Measurements from ENCODE around the gene FAM168A. TPM values are rescaled to one million over a fixed set of nuclear protein-coding genes. Genes with fewer than 3 reads are reported as not detected.

The FAM168A gene
- total RNA-seq, 2 experiments from 2014 or later, result 22.2 to 24.0 TPM

- Mint-ChIP-seq H3K27me3 (no peaks in the 10 kb centered on the region), H3K36me3 (ENCODE audit: low read depth) (peaks cover 11% of the 10 kb centered on the region), H3K4me3 (no peak overlapping the region), H3K27ac (no peak overlapping the region), H3K4me1 (no peaks in the 10 kb centered on the region), H3K9me3 (no peaks in the 10 kb centered on the region)
- DNase-seq, result no peak
- ChIA-PET CTCF (interaction anchor here (0.6 to 5.5 kb wide), 5 partner anchors 9 to 358 kb away, joined by 3 to 32 read pairs (median 5); partner anchors contain the start of gene RAB6A), POLR2A (interaction anchor here (1.4 kb wide), 1 partner anchor 18 kb away, joined by 4 read pairs; no protein-coding TSS in a partner anchor)
These were observed 195.7 kb downstream of the FAM168A start for GRCh38 chr11:73401924-73402833.

- H3K27ac Mint-ChIP-seq, result no peak overlapping the region
- no peaks in the 10 kb centered on the region for H3K4me1 Mint-ChIP-seq
- CTCF ChIA-PET, result interaction anchor here (1.5 to 5.5 kb wide), 4 partner anchors 8 to 259 kb away, joined by 4 to 32 read pairs (median 9); no protein-coding TSS in a partner anchor
- no peaks in the 10 kb centered on the region for H3K27me3 Mint-ChIP-seq
- DNase-seq, result no peak
- no peaks in the 10 kb centered on the region for H3K9me3 Mint-ChIP-seq
- H3K36me3 Mint-ChIP-seq (ENCODE audit: low read depth), result peaks cover 18% of the 10 kb centered on the region
- H3K4me3 Mint-ChIP-seq, result no peak overlapping the region
- POLR2A ChIA-PET, result interaction anchor here (1.4 kb wide), 1 partner anchor 17 kb away, joined by 4 read pairs; no protein-coding TSS in a partner anchor
These were observed 196.5 kb downstream of the FAM168A start for GRCh38 chr11:73401217-73401923.

- CTCF ChIA-PET, result interaction anchor here (1.3 to 5.5 kb wide), 4 partner anchors 10 to 204 kb away, joined by 4 to 32 read pairs (median 4); no protein-coding TSS in a partner anchor
- H3K27ac Mint-ChIP-seq, result no peak overlapping the region
These were observed 197.6 kb downstream of the FAM168A start for GRCh38 chr11:73400293-73400692.

GRCh38 chr11:73399636-73400035 is 198.3 kb downstream of the FAM168A start:
- ChIA-PET CTCF (interaction anchor here (1.3 to 5.5 kb wide), 4 partner anchors 11 to 205 kb away, joined by 4 to 32 read pairs (median 4); no protein-coding TSS in a partner anchor), POLR2A (interaction anchor here (1.1 to 1.3 kb wide), 4 partner anchors 12 to 49 kb away, joined by 3 to 4 read pairs (median 4); no protein-coding TSS in a partner anchor)
- no peak for DNase-seq
- no peaks in the 10 kb centered on the region for H3K4me1 Mint-ChIP-seq
- H3K4me3 Mint-ChIP-seq, result no peak overlapping the region
- peak overlapping the region; percentile 25 for H3K27ac Mint-ChIP-seq
- no peaks in the 10 kb centered on the region for H3K27me3 Mint-ChIP-seq
- H3K9me3 Mint-ChIP-seq, result no peaks in the 10 kb centered on the region
- H3K36me3 Mint-ChIP-seq (ENCODE audit: low read depth), result peaks cover 22% of the 10 kb centered on the region

More at GRCh38 chr11:73400293-73400692, 197.6 kb downstream of the FAM168A start:
- H3K4me1 Mint-ChIP-seq, result no peaks in the 10 kb centered on the region
- no peaks in the 10 kb centered on the region for H3K27me3 Mint-ChIP-seq
- H3K4me3 Mint-ChIP-seq, result no peak overlapping the region
- POLR2A ChIA-PET, result interaction anchor here (1.2 kb wide), 1 partner anchor 13 kb away, joined by 3 read pairs; no protein-coding TSS in a partner anchor
- H3K9me3 Mint-ChIP-seq, result no peaks in the 10 kb centered on the region
- peaks cover 20% of the 10 kb centered on the region for H3K36me3 Mint-ChIP-seq (ENCODE audit: low read depth)
- no peak for DNase-seq

- no peaks in the 10 kb centered on the region for H3K27me3 Mint-ChIP-seq
- no peak for DNase-seq
- H3K27ac Mint-ChIP-seq, result peak overlapping the region; percentile 25
- POLR2A ChIA-PET, result interaction anchor here (0.7 to 1.3 kb wide), 4 partner anchors 12 to 48 kb away, joined by 3 to 4 read pairs (median 4); no protein-coding TSS in a partner anchor
- no peak overlapping the region for H3K4me3 Mint-ChIP-seq
- peaks cover 22% of the 10 kb centered on the region for H3K36me3 Mint-ChIP-seq (ENCODE audit: low read depth)
- H3K4me1 Mint-ChIP-seq, result no peaks in the 10 kb centered on the region
- no peaks in the 10 kb centered on the region for H3K9me3 Mint-ChIP-seq
- CTCF ChIA-PET, result interaction anchor here (1.3 to 5.5 kb wide), 3 partner anchors 11 to 92 kb away, joined by 4 to 32 read pairs (median 4); no protein-coding TSS in a partner anchor
These were observed 198.7 kb downstream of the FAM168A start for GRCh38 chr11:73399159-73399590.

GRCh38 chr11:73398721-73399120 is 199.2 kb downstream of the FAM168A start:
- H3K4me1 Mint-ChIP-seq, result no peaks in the 10 kb centered on the region
- no peak for DNase-seq
- H3K4me3 Mint-ChIP-seq, result no peak overlapping the region
- no peak overlapping the region for H3K27ac Mint-ChIP-seq
- ChIA-PET POLR2A (interaction anchor here (0.7 to 1.3 kb wide), 3 partner anchors 11 to 48 kb away, joined by 3 to 4 read pairs (median 3); no protein-coding TSS in a partner anchor), CTCF (interaction anchor here (1.3 to 5.5 kb wide), 3 partner anchors 47 to 92 kb away, joined by 4 to 32 read pairs (median 7); no protein-coding TSS in a partner anchor)
- no peaks in the 10 kb centered on the region for H3K9me3 Mint-ChIP-seq
- no peaks in the 10 kb centered on the region for H3K27me3 Mint-ChIP-seq
- peaks cover 24% of the 10 kb centered on the region for H3K36me3 Mint-ChIP-seq (ENCODE audit: low read depth)

- no peak for DNase-seq
- peak overlapping the region; percentile 16 for H3K27ac Mint-ChIP-seq
- H3K4me1 Mint-ChIP-seq, result peaks cover 2% of the 10 kb centered on the region
- CTCF ChIA-PET, result interaction anchor here (2.4 kb wide), 1 partner anchor 49 kb away, joined by 7 read pairs; no protein-coding TSS in a partner anchor
- POLR2A ChIA-PET, result no interaction called here
- peaks cover 26% of the 10 kb centered on the region for H3K36me3 Mint-ChIP-seq (ENCODE audit: low read depth)
- no peaks in the 10 kb centered on the region for H3K27me3 Mint-ChIP-seq
- H3K4me3 Mint-ChIP-seq, result no peak overlapping the region
- H3K9me3 Mint-ChIP-seq, result no peaks in the 10 kb centered on the region
These were observed 199.8 kb downstream of the FAM168A start for GRCh38 chr11:73398132-73398526.

GRCh38 chr11:73397468-73398131 is 200.3 kb downstream of the FAM168A start:
- POLR2A ChIA-PET, result interaction anchor here (1.5 to 2.1 kb wide), 3 partner anchors 8 to 47 kb away, joined by 3 to 5 read pairs (median 4); no protein-coding TSS in a partner anchor
- Mint-ChIP-seq H3K27me3 (no peaks in the 10 kb centered on the region), H3K9me3 (no peaks in the 10 kb centered on the region), H3K4me3 (no peak overlapping the region), H3K4me1 (peaks cover 2% of the 10 kb centered on the region), H3K36me3 (ENCODE audit: low read depth) (peaks cover 26% of the 10 kb centered on the region), H3K27ac (peak overlapping the region; percentile 16)
- CTCF ChIA-PET, result interaction anchor here (1.4 to 2.4 kb wide), 4 partner anchors 13 to 103 kb away, joined by 5 to 20 read pairs (median 8); no protein-coding TSS in a partner anchor
- no peak for DNase-seq

- Mint-ChIP-seq H3K9me3 (no peaks in the 10 kb centered on the region), H3K27ac (peak overlapping the region; percentile 45), H3K4me1 (peaks cover 2% of the 10 kb centered on the region), H3K27me3 (no peaks in the 10 kb centered on the region), H3K4me3 (no peak overlapping the region), H3K36me3 (ENCODE audit: low read depth) (peaks cover 26% of the 10 kb centered on the region)
- no peak for DNase-seq
- ChIA-PET CTCF (interaction anchor here (1.0 to 2.4 kb wide), 5 partner anchors 12 to 102 kb away, joined by 3 to 20 read pairs (median 7); no protein-coding TSS in a partner anchor), POLR2A (interaction anchor here (0.9 to 2.1 kb wide), 5 partner anchors 9 to 46 kb away, joined by 3 to 5 read pairs (median 3); no protein-coding TSS in a partner anchor)
These were observed 200.9 kb downstream of the FAM168A start for GRCh38 chr11:73396985-73397384.

GRCh38 chr11:73396251-73396930 is 201.5 kb downstream of the FAM168A start:
- Mint-ChIP-seq H3K4me1 (peaks cover 2% of the 10 kb centered on the region), H3K9me3 (no peaks in the 10 kb centered on the region), H3K27ac (no peak overlapping the region), H3K27me3 (no peaks in the 10 kb centered on the region), H3K36me3 (ENCODE audit: low read depth) (peaks cover 28% of the 10 kb centered on the region), H3K4me3 (no peak overlapping the region)
- no peak for DNase-seq
- POLR2A ChIA-PET, result interaction anchor here (0.9 to 2.1 kb wide), 5 partner anchors 9 to 46 kb away, joined by 3 to 5 read pairs (median 3); no protein-coding TSS in a partner anchor
- CTCF ChIA-PET, result interaction anchor here (1.0 to 2.4 kb wide), 5 partner anchors 11 to 102 kb away, joined by 3 to 20 read pairs (median 7); no protein-coding TSS in a partner anchor
